ENCODE data around the gene FBXO15. TPM values are rescaled to one million over a fixed set of nuclear protein-coding genes. Genes with fewer than 3 reads are reported as not detected.

FBXO15 gene
- total RNA-seq, 2 experiments from 2014 or later: 0.54 to 2.1 TPM

- Histone ChIP-seq H3K36me3 (ENCODE audit: insufficient read depth, low read length) (peaks cover 54% of the 10 kb centered on the region), H3K9me3 (ENCODE audit: low read length) (no peaks in the 10 kb centered on the region), H3K4me2 (ENCODE audit: low read length) (no peak overlapping the region), H3K9me2 (ENCODE audit: insufficient read depth, low read length) (no peaks in the 10 kb centered on the region), H3K79me2 (ENCODE audit: insufficient read depth, low read depth, low read length) (peaks cover 52% of the 10 kb centered on the region), H4K20me1 (ENCODE audit: insufficient read depth, low read length) (peaks cover 5% of the 10 kb centered on the region; the same call in 1 of the 2 replicates), H3K4me1 (ENCODE audit: insufficient read depth, low read length, poor library complexity, severe bottlenecking) (peaks cover 18% of the 10 kb centered on the region), H3K27ac (ENCODE audit: low read depth, low read length, poor library complexity, severe bottlenecking) (no peak overlapping the region), H3K4me3 (ENCODE audit: low read depth, low read length, poor library complexity, severe bottlenecking) (no peak overlapping the region), H2AFZ (ENCODE audit: low read length) (no peak overlapping the region)
- CTCF ChIA-PET (ENCODE audit: unreplicated experiment): no interaction called here
- TF ChIP-seq EZH2phosphoT487 (IDR thresholded peaks at IDR 0.05; ENCODE audit: borderline replicate concordance, low read depth, low read length) (no peak), CTCF (conservative IDR thresholded peaks at IDR 0.05; ENCODE audit: low read length) (no peak)
- intact Hi-C loops (cut with micrococcal nuclease; ENCODE audit: unreplicated experiment): no loop called here
- DNase-seq (ENCODE audit: low spot score): no peak
- BruUV-seq (replicated peaks): no TSS peak
- POLR2A ChIA-PET: interaction anchor here (0.8 kb wide), 1 partner anchor 17 kb away, joined by 3 read pairs; no protein-coding TSS in a partner anchor
Measured at GRCh38 chr18:74153793-74154192, 6.2 kb upstream of the FBXO15 start.

- no peak for DNase-seq (ENCODE audit: low spot score)
- Histone ChIP-seq H3K9me3 (ENCODE audit: low read length) (no peaks in the 10 kb centered on the region), H3K4me3 (ENCODE audit: low read depth, low read length, poor library complexity, severe bottlenecking) (no peak overlapping the region), H3K4me2 (ENCODE audit: low read length) (no peak overlapping the region), H3K4me1 (ENCODE audit: insufficient read depth, low read length, poor library complexity, severe bottlenecking) (peaks cover 18% of the 10 kb centered on the region), H2AFZ (ENCODE audit: low read length) (no peak overlapping the region), H4K20me1 (ENCODE audit: insufficient read depth, low read length) (peaks cover 5% of the 10 kb centered on the region; the same call in 1 of the 2 replicates), H3K36me3 (ENCODE audit: insufficient read depth, low read length) (peaks cover 50% of the 10 kb centered on the region), H3K79me2 (ENCODE audit: insufficient read depth, low read depth, low read length) (peaks cover 55% of the 10 kb centered on the region), H3K9me2 (ENCODE audit: insufficient read depth, low read length) (no peaks in the 10 kb centered on the region), H3K27ac (ENCODE audit: low read depth, low read length, poor library complexity, severe bottlenecking) (no peak overlapping the region)
- TF ChIP-seq EZH2phosphoT487 (IDR thresholded peaks at IDR 0.05; ENCODE audit: borderline replicate concordance, low read depth, low read length): no peak
- TF ChIP-seq CTCF (conservative IDR thresholded peaks at IDR 0.05; ENCODE audit: low read length): no peak
- POLR2A ChIA-PET: interaction anchor here (0.8 kb wide), 1 partner anchor 17 kb away, joined by 3 read pairs; no protein-coding TSS in a partner anchor
- CTCF ChIA-PET (ENCODE audit: unreplicated experiment): no interaction called here
- BruUV-seq (replicated peaks): no TSS peak
- intact Hi-C loops (cut with micrococcal nuclease; ENCODE audit: unreplicated experiment): no loop called here
Measured at GRCh38 chr18:74153377-74153776, 5.7 kb upstream of the FBXO15 start.

GRCh38 chr18:74152857-74153256 is 5.2 kb upstream of the FBXO15 start:
- peaks cover 55% of the 10 kb centered on the region for H3K79me2 ChIP-seq (ENCODE audit: insufficient read depth, low read depth, low read length)
- intact Hi-C loops (cut with micrococcal nuclease; ENCODE audit: unreplicated experiment): no loop called here
- H3K9me2 ChIP-seq (ENCODE audit: insufficient read depth, low read length): no peaks in the 10 kb centered on the region
- H3K36me3 ChIP-seq (ENCODE audit: insufficient read depth, low read length): peaks cover 46% of the 10 kb centered on the region
- no peaks in the 10 kb centered on the region for H3K9me3 ChIP-seq (ENCODE audit: low read length)
- no peak overlapping the region for H2AFZ ChIP-seq (ENCODE audit: low read length)
- DNase-seq (ENCODE audit: low spot score): no peak
- BruUV-seq (replicated peaks): no TSS peak
- ChIA-PET POLR2A (no interaction called here), CTCF (ENCODE audit: unreplicated experiment) (interaction anchor here (0.5 kb wide), 1 partner anchor 42 kb away, joined by 3 read pairs; no protein-coding TSS in a partner anchor)
- no peak overlapping the region for H3K4me2 ChIP-seq (ENCODE audit: low read length)
- TF ChIP-seq EZH2phosphoT487 (IDR thresholded peaks at IDR 0.05; ENCODE audit: borderline replicate concordance, low read depth, low read length) (no peak), CTCF (conservative IDR thresholded peaks at IDR 0.05; ENCODE audit: low read length) (peak; percentile 45)
- no peak overlapping the region for H3K4me3 ChIP-seq (ENCODE audit: low read depth, low read length, poor library complexity, severe bottlenecking)
- no peak overlapping the region for H3K27ac ChIP-seq (ENCODE audit: low read depth, low read length, poor library complexity, severe bottlenecking)
- peaks cover 18% of the 10 kb centered on the region for H3K4me1 ChIP-seq (ENCODE audit: insufficient read depth, low read length, poor library complexity, severe bottlenecking)
- H4K20me1 ChIP-seq (ENCODE audit: insufficient read depth, low read length): peaks cover 5% of the 10 kb centered on the region; the same call in 1 of the 2 replicates
